T-helper 9 cell (primary cell): ENCODE results near the gene JADE1.

Experiments used
- DNase-seq: peaks from one replicate; pipeline ENCODE4 v3.0.0-alpha.2; 2020
- total RNA-seq, 2 donors: gene quantifications; one replicate each; lab custom pipeline; 2026; lab: John Stamatoyannopoulos, UW

The JADE1 gene
- total RNA-seq: 142 to 146 reads per million in 2 donors

DNA sequence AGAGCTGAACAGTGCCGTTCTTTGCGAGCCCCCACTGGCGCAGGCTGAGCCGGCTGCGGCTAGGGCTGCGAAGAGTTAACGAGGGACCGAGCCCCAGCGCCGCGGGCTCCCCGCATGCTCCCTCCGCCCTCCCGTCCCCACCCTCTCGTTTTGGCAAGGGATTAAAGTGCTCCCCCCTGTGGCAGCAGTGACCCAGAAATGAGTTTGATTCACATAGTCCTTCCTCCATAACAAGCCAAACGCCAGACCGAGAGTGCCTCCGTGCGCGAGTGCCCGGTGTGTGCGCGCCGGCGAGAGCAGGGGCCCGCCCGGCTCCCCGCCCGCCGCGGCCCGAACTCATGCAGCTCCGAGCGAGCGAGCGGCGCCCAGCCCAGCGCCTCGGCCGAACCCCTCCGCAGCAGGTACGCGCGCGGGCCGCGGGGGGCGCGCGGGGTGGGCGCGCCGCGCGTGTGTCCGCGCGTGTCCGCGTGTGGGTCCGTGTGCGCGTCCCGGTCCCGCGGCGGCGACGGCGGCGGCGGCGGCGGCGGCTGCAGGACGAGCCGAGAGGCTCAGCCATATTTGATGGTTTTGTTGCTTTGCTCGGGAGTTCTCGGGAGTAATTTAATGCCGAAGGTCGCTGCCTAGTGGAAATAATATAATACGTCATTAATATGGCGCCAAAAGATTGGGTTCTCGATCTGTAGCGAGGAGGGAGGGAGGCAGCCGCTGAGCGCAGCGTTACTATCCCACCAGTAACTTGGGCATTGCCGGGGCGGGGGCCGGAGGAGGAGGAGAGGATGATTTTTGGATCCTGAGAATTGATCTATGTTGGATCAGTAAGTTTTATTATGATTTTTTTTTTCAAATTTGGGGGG lies at the start of gene JADE1:
Gene JADE1, plus strand, starts transcription at position 224 of the 854 bp plus-strand sequence. CDS start 22,059 bp downstream, outside the sequence.
- peak; percentile 81 for DNase-seq

DNA sequence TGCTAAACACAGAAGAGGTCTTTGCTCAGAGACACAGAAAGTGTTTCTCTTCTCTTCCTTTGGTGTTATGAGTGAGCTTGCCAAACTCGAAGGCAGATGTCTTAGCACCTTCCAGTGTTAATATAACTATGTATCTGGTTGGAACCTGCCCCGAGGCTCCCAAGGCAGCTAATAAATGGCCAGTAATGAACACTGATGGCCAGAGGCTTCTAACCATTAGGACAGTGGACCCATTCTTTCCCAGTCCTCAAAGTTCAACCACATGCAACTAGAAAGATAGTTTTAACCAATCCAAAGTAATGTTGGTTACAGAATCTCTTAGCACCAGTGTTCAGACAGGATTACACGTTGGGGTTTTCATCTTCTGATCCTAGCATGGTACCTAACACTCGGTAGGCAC lies 42.7 kb upstream of the JADE1 start:
- DNase-seq: no peak

DNA sequence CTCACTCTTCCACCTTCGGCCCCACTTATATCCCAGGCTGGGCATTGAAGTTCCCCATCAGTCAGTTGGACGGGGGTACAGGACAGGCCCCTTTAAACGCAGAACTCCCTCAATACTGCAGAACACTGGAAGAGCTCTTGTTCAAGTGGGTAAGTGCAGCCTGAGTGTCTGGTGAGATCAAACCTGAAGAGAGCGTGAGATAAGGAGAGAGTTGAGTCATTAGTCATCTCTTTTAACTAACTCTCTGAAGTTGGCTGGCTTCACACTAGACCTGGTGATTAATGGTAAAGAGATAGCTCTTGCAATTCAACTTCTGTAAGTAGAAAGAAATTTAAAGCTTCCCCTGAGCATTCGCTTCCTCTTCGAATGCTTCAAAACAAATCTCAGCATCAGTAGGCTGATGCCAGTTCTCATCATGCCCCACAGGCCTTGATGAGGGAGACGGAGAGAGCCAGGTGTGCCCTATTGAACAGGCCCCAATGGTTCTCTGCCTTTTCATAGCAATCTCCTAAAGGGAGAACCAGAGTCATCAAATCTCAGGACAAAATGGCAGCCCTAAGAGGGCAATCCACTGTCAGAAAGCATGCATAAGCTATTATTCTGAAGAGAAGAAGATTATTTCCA lies 41.0 kb upstream of the JADE1 start:
- DNase-seq: no peak

DNA sequence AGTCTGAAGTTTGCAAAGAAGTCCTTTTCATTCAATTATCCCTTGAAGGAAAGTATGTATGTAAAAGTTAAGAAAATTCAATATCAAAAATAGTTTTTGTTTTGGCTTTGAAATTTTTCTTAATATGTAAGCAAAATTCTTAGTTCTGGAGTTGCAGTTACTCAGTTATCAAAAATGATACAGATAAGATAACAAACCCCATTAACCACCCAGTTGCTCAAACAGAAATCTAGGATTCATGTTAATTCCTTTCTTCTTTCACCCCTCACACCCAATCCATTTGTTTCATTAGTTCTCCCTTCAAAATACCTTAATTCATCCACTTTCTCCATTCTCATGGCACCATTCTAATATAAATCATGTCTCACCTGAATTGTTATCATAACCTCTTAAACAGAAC lies 40.5 kb upstream of the JADE1 start:
- no peak for DNase-seq

DNA sequence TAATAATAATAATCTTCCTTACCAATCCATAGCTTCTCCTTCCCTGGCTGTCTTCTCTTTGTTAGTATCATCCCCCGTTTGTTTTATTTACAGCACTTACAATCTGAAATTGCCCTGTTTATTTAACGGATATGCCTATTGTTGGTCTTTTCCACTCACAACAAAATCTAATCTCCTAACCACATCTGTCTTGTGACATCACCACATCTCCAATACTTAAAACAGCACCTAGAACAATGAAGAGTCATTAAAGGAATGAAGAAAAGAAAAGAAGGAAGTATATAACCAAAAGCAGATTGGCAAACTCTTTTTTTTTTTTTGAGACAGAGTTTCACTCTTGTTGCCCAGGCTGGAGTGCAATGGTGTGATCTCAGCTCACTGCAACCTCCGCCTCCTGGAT lies 38.7 kb upstream of the JADE1 start:
- DNase-seq: no peak

DNA sequence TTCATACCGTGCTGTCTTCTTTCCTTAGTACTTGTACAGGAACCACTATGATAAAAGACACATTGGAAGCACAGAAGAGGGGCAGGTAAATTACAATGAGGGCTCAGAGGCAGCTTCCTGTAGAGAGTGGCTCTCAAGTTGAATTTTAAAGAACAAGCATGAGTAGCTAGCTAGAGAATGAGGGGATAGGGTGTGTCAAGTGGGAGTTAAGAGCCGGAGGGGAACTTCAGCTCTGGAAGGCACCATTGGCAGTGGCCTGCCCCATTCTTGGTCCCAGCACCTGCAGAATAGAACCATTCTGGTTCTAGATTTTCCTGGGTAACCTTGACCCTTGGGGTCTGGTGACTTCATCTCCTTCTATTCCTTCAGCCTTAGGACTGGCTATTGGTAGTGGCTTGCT lies 34.0 kb upstream of the JADE1 start:
- no peak for DNase-seq

DNA sequence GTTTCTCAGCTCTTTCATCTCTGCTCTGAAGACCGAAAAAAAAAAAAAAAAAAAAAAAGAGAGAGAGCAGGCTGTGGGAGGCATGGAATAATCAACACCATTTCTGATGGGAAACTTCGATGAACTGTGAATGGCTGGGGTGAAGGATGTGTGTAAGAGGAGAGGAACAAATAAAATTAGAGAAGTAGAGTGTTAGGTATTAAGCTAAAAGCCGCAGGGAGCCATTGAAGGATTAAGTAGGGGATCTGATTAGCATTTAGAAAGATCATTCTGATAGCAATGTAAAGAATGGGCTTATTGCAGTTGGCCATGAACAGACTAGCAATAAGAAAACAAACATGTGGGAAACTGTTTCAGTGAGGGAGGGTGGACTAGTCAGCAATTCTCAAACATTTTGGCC lies 33.6 kb upstream of the JADE1 start:
- no peak for DNase-seq

DNA sequence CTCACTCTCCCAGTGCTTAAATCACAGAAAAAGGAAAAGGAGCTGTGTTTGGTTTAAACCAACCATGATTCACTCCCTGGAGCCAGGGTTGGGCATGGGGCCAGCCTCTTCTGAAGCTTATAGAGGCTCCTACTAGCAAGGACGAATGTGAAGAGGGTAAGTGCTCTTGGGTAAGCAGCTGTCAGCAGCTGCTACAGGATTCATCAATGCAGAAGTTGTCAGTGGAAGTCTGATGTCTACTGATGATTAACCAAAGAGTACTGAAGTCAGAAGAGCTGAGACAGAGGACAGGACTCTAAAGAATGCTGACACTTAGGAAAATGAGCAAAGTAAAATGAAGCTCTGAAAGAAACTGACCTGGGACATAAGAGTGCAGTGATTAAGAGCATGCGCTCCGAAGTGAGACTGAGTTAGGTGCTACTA lies 32.7 kb upstream of the JADE1 start:
- DNase-seq: no peak

DNA sequence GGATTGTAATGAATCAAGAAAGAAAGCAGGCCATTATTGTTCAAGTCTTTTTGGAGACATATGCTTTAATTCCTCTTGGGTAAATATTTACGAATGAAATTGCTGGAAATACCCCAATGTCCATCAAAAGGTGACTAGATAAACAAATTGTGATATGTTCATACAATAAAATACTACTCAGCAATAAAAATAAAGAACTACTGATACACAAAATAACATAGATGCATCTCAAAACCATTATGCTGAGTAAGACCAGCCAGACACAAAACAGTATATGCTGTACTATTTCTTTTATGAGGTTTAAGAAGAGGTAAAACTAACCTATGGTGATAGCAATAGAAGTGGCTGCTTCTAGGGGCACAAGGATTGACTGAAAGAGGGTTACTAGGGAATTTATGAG lies 28.8 kb upstream of the JADE1 start:
- DNase-seq: no peak

DNA sequence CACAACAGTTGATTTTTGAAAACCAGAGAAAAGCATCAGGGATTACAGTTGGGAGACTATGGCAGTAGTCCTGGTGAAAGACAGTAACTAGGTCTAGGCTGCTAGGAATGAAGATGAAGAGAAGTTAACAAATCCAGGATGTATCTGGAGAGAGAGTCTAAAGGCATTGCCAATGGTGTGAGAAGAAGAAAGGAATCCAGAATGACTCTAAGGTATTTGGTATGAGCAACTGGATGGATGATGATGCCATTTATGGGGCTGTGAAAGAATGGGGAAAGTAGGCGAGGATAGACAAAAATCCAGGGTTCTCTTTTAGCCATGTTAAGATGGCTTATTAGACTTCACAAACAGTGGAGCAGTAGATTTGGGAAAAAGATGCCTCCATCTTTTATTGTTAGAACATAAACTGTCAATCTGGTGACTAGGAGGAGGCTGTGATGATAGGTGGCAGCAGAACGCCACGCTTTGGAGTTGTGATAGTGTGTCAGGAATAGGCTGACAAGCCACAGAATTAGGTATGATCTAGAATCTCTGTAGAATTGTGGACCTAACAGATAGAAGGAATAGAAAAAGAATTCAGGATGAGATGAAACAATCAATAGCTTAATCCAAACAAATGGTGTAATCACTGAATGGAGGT lies 27.3 kb upstream of the JADE1 start:
- DNase-seq: peak; percentile 47

DNA sequence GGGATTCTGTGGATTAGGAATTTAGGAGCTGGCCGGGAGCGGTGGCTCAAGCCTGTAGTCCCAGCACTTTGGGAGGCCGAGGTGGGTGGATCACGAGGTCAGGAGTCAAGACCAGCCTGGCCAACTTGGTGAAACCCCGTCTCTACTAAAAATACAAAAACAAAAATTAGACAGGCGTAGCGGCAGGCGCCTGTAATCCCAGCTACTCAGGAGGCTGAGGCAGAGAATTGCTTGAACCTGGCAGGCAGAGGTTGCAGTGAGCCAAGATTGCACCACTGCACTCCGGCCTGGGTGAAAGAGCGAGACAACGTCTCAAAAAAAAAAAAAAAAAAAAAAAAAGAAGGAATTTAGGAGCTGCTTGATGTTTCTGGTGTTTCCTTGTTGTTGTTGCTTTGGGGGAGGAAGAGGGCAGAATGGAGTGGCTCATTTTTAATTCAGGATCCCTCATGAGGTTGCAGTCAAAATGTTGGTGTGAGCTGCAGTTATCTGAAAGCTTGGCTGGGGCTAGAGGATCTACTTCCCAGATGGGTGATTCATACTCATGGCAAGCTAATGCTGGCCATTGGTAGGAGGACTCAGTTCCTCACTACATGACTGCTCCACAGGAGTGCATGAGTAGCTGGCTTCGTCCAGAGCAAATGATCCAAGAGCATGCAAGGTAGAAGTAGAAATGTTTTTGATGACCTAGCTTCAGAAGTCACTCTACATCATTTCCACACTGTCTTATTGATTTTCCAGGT lies 26.5 kb upstream of the JADE1 start:
- DNase-seq: no peak

DNA sequence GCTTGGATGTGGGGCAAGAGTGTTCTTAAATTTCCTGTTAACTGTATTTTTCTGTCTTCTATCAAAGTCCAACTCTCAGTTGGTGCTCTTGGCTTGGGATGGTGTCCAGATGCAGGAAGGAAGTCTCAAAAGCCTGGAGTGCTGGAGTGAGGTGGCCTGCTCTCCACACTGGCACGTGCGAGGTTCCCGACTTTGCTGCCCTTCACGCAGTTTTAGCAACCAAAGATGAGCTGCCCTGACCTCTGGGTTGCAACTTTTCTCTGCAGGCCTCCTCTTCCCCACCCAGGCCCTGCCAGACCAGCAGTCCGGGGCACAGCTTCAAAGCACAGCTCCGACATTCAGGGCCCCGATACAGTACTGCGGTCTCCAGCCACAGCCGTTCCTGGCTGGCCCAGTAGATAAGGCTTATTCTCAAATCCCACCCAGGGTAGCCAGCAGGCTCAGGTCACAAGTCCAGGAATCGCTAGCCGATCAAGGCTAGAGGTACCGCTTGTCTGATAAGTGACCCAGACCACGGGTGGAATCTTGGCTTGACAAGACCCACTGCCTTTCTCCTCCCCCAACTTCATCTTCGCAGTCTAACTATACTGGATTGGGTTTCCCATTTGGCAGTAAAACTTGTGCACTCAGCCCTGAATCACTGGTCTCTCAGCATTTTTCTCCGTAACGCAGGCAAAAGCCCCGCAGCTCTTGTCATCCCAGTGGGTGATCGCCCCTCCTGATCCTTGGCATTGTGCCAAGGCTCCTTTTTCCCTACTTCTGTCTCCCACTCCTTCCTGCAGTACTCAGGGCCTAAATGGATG lies 21.8 kb upstream of the JADE1 start:
- no peak for DNase-seq

DNA sequence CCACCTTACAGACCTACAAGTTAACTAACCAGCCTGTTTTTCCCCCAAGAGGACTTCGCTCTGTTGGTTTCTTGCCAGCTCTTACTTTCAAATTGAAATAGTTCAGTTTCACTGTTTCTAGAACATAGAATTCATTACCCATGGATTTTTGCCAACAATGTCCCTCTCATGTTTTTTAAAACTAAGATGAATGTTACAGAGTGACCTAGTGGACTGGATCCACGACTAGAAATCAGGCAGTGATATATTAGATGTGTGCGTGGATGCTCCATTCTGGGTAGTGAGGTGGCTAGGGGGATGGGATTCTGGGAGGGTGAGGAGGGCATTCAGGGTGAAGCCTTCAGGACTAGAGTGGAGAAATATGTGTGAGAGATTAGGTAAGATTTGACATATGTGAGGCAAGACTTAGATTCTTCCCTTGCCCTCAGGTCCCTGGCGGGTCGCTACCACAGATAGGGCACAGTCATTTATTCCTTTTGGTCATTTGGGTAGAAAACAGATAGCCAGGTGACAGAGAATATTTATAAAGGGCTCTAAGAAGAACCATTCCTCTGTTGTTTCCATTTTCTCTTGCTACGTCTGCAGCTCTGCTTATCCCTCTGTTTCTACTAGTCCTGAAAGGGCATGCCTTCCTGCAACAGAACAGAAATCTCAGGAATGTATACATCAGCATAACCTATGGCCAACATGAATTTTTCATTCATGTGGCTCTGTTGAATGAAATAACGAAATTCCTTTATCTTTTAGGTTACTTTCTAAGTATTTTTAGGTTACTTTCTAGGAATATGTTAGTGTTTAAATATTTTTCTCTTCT lies 15.4 kb upstream of the JADE1 start:
- no peak for DNase-seq

DNA sequence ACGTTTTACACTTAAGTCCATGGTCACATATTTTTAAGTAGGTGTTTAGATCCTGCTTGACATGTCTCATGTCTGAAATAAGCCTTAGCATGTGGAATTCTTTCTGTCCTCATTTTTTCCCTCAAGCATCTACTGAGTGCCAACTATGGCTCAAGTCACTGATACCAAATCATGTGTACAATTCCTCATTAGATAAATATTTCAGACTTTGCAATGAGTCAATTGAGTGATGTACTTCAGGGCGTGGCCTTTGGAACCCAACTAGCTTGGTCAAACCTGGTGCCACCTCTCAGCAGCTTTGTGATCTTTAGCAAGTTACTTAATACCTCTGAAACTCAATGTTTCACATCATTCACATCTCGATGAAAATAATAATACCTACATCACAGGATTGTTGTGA lies 12.6 kb upstream of the JADE1 start:
- DNase-seq: no peak

DNA sequence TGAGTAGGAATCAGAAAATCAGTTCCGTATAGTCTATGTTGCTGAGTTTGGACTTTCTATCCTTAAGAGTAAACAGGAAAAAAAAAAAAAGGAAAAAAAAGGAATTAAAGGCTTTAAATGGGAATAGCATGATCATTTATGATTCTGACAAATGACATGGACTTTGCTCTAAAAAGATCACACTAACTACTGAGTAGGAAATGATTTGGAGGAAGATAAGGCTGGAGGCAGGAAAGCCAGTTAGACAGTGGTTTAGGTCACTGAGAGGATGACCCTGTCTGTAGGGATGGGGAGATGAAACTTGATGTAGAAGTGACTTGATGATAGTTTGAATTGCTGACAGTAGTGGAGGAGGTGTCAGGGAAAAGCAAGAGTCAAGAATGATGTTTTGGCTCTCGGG lies 9.2 kb upstream of the JADE1 start:
- DNase-seq: no peak

DNA sequence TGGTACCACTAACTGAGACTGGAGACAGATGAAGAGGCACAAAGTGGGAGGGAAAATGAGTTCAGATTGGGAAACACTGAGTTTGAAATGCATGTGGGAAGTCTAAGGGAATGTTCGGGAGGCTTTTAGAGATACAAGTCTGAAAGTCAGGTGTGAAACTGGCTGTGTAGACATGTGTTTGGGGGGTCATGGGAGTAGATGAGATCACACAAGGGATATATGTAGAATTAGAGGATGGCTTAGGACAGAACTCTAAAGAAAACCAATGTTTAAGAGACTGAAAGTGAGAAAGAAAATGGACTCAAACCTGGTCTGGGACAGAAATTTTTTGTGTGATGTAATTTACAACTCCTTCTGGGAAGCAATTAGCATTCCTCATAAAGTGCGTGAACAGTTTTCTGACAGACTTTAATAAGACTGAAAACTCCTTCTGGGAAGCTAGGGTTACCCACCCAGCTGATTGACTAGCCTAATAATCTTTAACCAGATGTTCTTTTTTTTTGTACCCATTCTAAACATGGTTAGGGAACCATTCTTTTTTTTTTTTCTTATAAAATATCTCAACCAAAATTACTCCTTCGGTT lies 8.7 kb upstream of the JADE1 start:
- no peak for DNase-seq

DNA sequence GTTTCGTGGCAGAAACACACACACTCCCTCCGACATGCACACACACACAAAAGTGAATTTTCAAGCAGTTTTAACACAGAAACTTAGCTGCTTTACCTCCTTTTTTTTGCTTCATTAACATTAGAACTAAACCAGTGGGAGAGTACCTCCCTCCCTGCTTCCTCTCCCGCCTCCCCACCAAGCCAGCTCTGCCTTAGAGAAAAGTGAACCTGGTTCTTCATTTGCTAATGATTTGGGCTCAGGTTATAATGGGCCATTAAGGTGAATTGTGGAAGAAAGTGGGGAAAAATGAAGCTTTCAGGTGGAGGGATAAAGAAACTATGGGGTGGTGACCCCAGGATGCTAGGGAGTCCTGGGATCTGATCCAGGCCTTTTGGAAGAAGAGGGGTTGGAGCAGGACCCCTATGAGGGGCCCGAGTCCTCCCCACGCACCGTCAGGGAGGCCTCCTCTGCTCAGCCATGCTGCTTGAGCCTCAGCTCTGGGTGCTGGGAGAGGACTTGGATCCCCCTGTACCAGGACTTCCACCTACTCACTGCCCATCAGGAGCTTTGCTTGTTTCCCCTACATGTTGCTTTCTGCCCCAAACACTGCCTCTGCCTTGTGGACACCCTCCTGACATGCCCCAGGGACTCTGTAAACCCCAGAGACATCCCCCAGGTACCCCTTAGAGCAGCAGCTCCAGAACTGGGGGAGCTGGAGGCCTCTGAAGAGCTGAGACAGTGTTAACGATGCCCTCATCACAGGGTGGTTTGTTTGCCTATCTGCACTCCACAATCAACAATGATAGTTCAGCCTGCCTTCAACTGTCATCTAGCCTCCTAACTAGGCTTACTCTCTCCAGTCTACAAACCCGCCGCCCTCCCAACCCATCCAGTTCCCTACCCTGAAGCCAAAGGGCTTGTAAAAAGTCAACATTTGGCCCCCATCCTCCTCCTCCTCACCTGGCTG lies 6.5 kb upstream of the JADE1 start:
- DNase-seq: no peak

DNA sequence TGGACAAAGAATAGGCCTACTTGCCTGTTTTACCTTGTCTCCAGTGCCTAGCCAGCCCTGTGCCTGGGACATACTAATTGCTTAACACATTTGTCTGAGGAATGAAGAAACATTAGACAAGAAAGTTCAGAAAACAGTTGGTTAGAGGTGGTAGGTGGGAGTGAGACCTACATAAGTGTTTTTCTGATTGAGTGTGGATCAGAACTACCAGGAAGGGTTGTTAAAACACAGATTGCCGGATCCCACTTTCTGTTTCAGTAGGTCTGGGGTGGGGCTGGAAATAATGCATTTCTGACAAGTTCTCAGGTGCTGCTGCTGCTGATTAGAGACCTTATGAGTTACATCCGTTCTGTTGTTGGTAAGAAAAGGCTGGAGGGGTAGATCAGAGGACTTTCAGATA lies 5.7 kb upstream of the JADE1 start:
- DNase-seq: no peak

DNA sequence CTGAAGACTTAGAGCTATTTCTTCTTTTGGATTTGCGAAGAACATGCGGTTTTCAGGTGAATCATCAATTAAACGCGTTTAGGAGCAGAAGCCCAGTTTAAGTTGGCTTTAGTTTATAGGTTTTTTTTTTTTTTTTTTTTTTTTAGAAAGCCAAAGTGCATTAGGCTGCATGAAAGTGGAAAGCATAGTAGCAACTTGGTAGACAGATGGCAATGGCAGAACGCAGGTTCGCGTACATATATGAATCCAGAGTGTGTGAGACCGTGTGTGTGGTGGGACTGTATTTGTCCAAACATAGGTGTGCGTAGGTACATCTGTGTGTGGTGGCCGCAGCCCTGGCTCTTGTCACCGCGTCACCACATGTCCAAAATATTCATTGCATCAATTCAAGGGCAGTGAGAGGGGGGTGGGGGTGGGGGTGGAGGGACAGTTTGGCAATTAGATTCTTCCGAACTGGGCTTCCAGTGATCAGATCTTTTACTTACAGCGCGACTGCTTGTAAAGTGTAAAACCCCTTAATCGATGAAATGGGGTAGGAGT lies 901 bp downstream of the JADE1 start:
- DNase-seq: no peak
